HFFc6 (cell line): ENCODE data around the gene RPL14. TPM values are rescaled to one million over a fixed set of nuclear protein-coding genes. Genes with fewer than 3 reads are reported as not detected.

Source experiments
- DNase-seq: peaks from one replicate; pipeline ENCODE4 v3.0.0-alpha.2; 2018
- H3K27ac Mint-ChIP-seq: 2 replicates; pipeline ENCODE4 v1.8.0; 2020; ENCODE audit warnings: mild to moderate bottlenecking, mixed read lengths
- H3K27me3 Mint-ChIP-seq: 2 replicates; pipeline ENCODE4 v1.8.0; 2021; ENCODE audit warnings: mild to moderate bottlenecking, moderate library complexity, mixed read lengths; ENCODE audit not compliant: insufficient read depth
- H3K36me3 Mint-ChIP-seq: 2 replicates; pipeline ENCODE4 v1.8.0; 2021; ENCODE audit warnings: low read depth, mixed read lengths
- H3K4me1 Mint-ChIP-seq: 2 replicates; pipeline ENCODE4 v1.8.0; 2020; ENCODE audit warnings: low read depth, mixed read lengths
- H3K4me3 Mint-ChIP-seq: 2 replicates; pipeline ENCODE4 v1.8.0; 2020; ENCODE audit warnings: mild to moderate bottlenecking, moderate library complexity, mixed read lengths
- H3K9me3 Mint-ChIP-seq: 2 replicates; pipeline ENCODE4 v1.8.0; 2020; ENCODE audit warnings: mild to moderate bottlenecking, mixed read lengths
- CTCF ChIP-seq: fragments of 200-600 bp; sonication (generic); IDR thresholded peaks from 2 replicates; pipeline ENCODE4 v1.5.0; 2021; ENCODE audit warnings: antibody characterized with exemption, mild to moderate bottlenecking
- total RNA-seq, 6 experiments: library from RNA; stranded (reverse); fragmentation: NEBNext Ultra II Directional; extraction: Animal tissue kit (Norgen Biotek cat#: 25700); gene quantifications; 2 replicates in 1 of 6; 3 replicates in 5 of 6; pipeline ENCODE4 v1.2.3, GENCODE V29; 2021

Gene RPL14
- total RNA-seq, 6 experiments from 2014 or later: 1,695 to 2,062 (median 1,834) TPM

DNA sequence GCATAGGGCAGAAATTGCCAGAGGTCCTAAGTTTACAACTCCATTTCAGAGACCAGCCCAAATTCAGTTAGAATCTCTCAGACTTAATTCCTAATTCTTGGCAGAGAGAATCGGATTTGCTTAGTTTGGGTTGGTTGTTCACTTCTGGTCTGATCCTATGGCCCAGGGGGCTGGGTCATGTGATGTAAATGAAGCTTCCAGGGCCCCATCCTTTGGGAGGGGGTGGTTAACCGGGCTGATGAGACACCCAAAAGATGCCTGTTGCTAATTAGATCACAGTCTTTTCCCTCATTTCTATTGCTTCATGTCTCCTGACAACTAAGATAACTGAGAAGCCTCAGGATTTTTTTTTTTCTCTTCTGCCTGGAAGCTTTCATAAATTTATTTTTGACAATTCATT is 37.6 kb downstream of the RPL14 start:
- Mint-ChIP-seq H3K4me1 (no peaks in the 10 kb centered on the region), H3K4me3 (no peak overlapping the region), H3K27ac (no peak overlapping the region), H3K36me3 (peaks cover 4% of the 10 kb centered on the region; the same call in 1 of the 2 replicates), H3K27me3 (no peaks in the 10 kb centered on the region; the same call in 1 of the 2 replicates), H3K9me3 (no peaks in the 10 kb centered on the region)
- TF ChIP-seq CTCF: no peak
- DNase-seq: no peak

DNA sequence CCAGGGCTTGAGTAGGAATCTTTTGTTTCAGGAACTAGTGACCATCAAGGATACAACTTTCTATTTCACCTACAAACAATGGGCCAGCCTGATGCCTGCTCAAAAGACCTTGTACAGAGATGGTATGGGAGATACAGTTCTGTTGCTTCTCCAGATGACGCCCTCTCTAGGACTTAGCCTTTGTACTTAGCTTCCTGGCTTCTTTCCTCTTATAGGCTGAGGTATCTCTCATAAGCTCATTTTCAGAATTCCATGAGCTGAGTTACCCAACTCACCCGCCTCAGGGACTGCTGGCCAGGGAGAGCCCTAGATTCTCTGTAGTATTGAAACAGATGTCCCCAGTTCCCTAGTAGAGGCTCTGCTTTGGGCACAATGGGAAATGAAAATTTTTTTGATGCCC is 40.1 kb downstream of the RPL14 start:
- no peak for DNase-seq
- Mint-ChIP-seq H3K4me1 (no peaks in the 10 kb centered on the region), H3K9me3 (no peaks in the 10 kb centered on the region), H3K27me3 (no peaks in the 10 kb centered on the region; the same call in 1 of the 2 replicates), H3K27ac (no peak overlapping the region), H3K36me3 (no peaks in the 10 kb centered on the region), H3K4me3 (no peak overlapping the region)
- TF ChIP-seq CTCF: no peak

- DNase-seq: no peak
- Mint-ChIP-seq H3K9me3 (no peaks in the 10 kb centered on the region), H3K27me3 (no peaks in the 10 kb centered on the region), H3K36me3 (no peaks in the 10 kb centered on the region), H3K4me3 (no peak overlapping the region), H3K27ac (no peak overlapping the region), H3K4me1 (peaks cover 12% of the 10 kb centered on the region)
- no peak for TF ChIP-seq CTCF
Measured at GRCh38 chr3:40499952-40500351, 42.8 kb downstream of the RPL14 start.

- no peak for DNase-seq
Measured at GRCh38 chr3:40502034-40502433, 44.9 kb downstream of the RPL14 start.

DNA sequence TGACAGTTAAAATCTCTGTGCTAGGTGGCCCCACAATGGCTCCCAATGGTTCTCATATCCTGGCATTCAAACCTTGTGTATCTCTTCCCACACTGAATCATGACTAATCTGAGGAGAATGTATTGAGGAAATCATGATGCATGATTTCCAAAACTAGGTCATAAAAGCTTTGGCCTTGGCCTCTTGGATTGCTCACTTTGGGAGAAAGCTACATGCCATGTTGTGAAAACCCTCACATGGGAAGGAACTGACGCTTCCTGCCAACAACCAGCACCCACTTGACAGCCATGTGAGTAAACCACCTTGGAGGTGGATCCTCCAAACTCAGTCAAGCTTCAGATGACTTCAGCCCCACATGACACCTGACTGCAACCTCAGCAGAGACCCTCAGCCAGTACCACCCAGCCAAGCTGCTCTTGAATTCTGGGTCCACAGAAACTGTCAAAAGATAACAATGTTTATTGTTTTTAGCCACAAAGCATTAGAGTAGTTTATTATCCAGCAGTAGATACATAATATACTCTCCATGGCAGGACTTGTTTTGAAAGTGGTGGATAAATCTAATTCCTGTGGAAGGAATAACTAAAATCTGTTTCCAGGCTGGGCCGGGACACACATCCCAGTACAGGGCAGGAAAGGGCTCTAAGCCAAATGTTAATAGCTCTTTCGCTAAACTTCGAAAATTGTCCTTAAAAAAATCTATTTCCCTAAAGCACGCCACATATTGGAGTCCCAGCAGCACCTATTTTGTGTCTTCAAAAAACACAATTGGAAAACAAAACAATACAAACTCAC is 47.7 kb downstream of the RPL14 start:
- peak; percentile 95 for DNase-seq
- Mint-ChIP-seq H3K27me3 (no peaks in the 10 kb centered on the region; the same call in 1 of the 2 replicates), H3K36me3 (no peaks in the 10 kb centered on the region), H3K4me1 (peaks cover 32% of the 10 kb centered on the region), H3K4me3 (peak overlapping the region; percentile 90), H3K27ac (peak overlapping the region; percentile 95), H3K9me3 (no peaks in the 10 kb centered on the region)
- TF ChIP-seq CTCF: no peak

More at GRCh38 chr3:40502034-40502433, 44.9 kb downstream of the RPL14 start:
- H3K27ac Mint-ChIP-seq: no peak overlapping the region
- H3K9me3 Mint-ChIP-seq: no peaks in the 10 kb centered on the region
- H3K27me3 Mint-ChIP-seq: no peaks in the 10 kb centered on the region
- no peak overlapping the region for H3K4me3 Mint-ChIP-seq
- no peaks in the 10 kb centered on the region for H3K36me3 Mint-ChIP-seq
- TF ChIP-seq CTCF: no peak
- H3K4me1 Mint-ChIP-seq: peaks cover 32% of the 10 kb centered on the region
